GM23338 (cell line): Measurements from ENCODE around the gene CARD9.

Experiments
- CREB1 ChIP-seq: fragments of 250-450 bp; sonication (Bioruptor Pico); IDR thresholded peaks from 2 replicates; pipeline ENCODE4 v1.5.0; 2020; ENCODE audit warnings: low read depth, mild to moderate bottlenecking, moderate library complexity
- ETS1 ChIP-seq: IDR thresholded peaks from 2 replicates; pipeline ENCODE4 v1.6.1; 2016; ENCODE audit warnings: antibody characterized with exemption
- EZH2 ChIP-seq: fragments of 200-600 bp; sonication (generic); IDR thresholded peaks from one replicate; pipeline ENCODE4 v1.8.0; 2017; ENCODE audit warnings: antibody characterized with exemption, mild to moderate bottlenecking, low read depth; ENCODE audit not compliant: unreplicated experiment
- EZH2phosphoT487 ChIP-seq: fragments of 200-600 bp; sonication (generic); IDR thresholded peaks from one replicate; pipeline ENCODE4 v1.8.1; 2018; ENCODE audit warnings: antibody characterized with exemption; ENCODE audit not compliant: unreplicated experiment
- JUNB ChIP-seq: IDR thresholded peaks from one replicate; pipeline ENCODE4 v1.6.1; 2016; ENCODE audit warnings: antibody characterized with exemption; ENCODE audit not compliant: unreplicated experiment
- NANOG ChIP-seq: IDR thresholded peaks from 2 replicates; pipeline ENCODE4 v1.6.1; 2016; ENCODE audit warnings: antibody characterized with exemption, borderline replicate concordance
- POLR2AphosphoS5 ChIP-seq: IDR thresholded peaks from 2 replicates; pipeline ENCODE4 v1.6.1; 2016; ENCODE audit warnings: antibody characterized with exemption, low read depth
- STAT1 ChIP-seq: IDR thresholded peaks from one replicate; pipeline ENCODE4 v1.6.1; 2016; ENCODE audit warnings: antibody characterized with exemption; ENCODE audit not compliant: unreplicated experiment
- ZNF114 ChIP-seq: fragments of 250-450 bp; sonication (Bioruptor Pico); IDR thresholded peaks from 2 replicates; pipeline ENCODE4 v1.5.0; 2020; ENCODE audit warnings: mild to moderate bottlenecking, moderate library complexity
- ZNF331 ChIP-seq: fragments of 250-450 bp; sonication (Bioruptor Pico); IDR thresholded peaks from 2 replicates; pipeline ENCODE4 v1.5.0; 2020; ENCODE audit warnings: low read depth, mild to moderate bottlenecking, moderate library complexity
- TF ChIP-seq, protein P1 (sequence below), 2 experiments: fragments of 200-600 bp in 1 of 2; sonication (generic) in 1 of 2; conservative IDR thresholded peaks; 2 replicates each; pipeline versions ENCODE4 v1.5.1 to v1.6.1; 2016 to 2017; ENCODE audit warnings: antibody characterized with exemption in 2 of 2, low read depth in 2 of 2, mild to moderate bottlenecking in 2 of 2, moderate library complexity in 1 of 2
- TF ChIP-seq, protein P2 (sequence below): IDR thresholded peaks from one replicate; pipeline ENCODE4 v1.6.1; 2018; ENCODE audit warnings: antibody characterized with exemption; ENCODE audit not compliant: unreplicated experiment

DNA sequence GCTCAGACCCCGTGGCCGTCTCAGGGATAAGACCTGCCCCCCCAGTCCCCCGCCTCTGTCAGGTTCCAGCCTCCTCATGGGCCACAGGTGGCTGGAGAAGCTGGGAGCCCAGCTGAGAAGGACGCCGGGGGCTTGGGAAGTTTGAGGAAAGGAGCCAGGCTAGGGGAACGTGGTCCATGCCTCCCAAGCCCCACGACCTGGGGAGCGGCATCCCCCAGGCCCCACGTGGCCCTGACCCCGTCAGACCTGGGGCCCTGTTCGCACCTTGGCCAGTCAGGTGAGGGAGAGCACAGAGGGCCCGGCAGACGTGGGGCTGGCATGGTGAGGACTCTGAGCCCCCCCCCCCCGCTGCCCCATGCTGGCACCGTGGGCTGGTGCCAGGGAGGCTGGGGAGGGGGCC, 42.4 kb downstream of the CARD9 start:
- TF ChIP-seq JUNB, result no peak
- no peak for TF ChIP-seq POLR2AphosphoS5
- TF ChIP-seq, protein P1, sequence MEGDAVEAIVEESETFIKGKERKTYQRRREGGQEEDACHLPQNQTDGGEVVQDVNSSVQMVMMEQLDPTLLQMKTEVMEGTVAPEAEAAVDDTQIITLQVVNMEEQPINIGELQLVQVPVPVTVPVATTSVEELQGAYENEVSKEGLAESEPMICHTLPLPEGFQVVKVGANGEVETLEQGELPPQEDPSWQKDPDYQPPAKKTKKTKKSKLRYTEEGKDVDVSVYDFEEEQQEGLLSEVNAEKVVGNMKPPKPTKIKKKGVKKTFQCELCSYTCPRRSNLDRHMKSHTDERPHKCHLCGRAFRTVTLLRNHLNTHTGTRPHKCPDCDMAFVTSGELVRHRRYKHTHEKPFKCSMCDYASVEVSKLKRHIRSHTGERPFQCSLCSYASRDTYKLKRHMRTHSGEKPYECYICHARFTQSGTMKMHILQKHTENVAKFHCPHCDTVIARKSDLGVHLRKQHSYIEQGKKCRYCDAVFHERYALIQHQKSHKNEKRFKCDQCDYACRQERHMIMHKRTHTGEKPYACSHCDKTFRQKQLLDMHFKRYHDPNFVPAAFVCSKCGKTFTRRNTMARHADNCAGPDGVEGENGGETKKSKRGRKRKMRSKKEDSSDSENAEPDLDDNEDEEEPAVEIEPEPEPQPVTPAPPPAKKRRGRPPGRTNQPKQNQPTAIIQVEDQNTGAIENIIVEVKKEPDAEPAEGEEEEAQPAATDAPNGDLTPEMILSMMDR (conservative IDR thresholded peaks at IDR 0.05; ENCODE audit: low read depth in 2 of 2), result no peak
- TF ChIP-seq ZNF114, result no peak
- TF ChIP-seq, protein P2, sequence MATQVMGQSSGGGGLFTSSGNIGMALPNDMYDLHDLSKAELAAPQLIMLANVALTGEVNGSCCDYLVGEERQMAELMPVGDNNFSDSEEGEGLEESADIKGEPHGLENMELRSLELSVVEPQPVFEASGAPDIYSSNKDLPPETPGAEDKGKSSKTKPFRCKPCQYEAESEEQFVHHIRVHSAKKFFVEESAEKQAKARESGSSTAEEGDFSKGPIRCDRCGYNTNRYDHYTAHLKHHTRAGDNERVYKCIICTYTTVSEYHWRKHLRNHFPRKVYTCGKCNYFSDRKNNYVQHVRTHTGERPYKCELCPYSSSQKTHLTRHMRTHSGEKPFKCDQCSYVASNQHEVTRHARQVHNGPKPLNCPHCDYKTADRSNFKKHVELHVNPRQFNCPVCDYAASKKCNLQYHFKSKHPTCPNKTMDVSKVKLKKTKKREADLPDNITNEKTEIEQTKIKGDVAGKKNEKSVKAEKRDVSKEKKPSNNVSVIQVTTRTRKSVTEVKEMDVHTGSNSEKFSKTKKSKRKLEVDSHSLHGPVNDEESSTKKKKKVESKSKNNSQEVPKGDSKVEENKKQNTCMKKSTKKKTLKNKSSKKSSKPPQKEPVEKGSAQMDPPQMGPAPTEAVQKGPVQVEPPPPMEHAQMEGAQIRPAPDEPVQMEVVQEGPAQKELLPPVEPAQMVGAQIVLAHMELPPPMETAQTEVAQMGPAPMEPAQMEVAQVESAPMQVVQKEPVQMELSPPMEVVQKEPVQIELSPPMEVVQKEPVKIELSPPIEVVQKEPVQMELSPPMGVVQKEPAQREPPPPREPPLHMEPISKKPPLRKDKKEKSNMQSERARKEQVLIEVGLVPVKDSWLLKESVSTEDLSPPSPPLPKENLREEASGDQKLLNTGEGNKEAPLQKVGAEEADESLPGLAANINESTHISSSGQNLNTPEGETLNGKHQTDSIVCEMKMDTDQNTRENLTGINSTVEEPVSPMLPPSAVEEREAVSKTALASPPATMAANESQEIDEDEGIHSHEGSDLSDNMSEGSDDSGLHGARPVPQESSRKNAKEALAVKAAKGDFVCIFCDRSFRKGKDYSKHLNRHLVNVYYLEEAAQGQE, result no peak
- TF ChIP-seq EZH2, result no peak
- no peak for TF ChIP-seq STAT1
- TF ChIP-seq EZH2phosphoT487, result no peak
- no peak for TF ChIP-seq ZNF331 (CRISPR knock-in tag)
- TF ChIP-seq CREB1 (CRISPR knock-in tag), result no peak
- no peak for TF ChIP-seq ETS1
- no peak for TF ChIP-seq NANOG
